ENCODE results near the gene MAP7D3. TPM values are rescaled to one million over a fixed set of nuclear protein-coding genes. Genes with fewer than 3 reads are reported as not detected.
"Not testable (repeated sequence)": the region's sequence is repeated elsewhere in the genome, so short reads cannot be mapped to it uniquely, and the experiment has no call there.

MAP7D3 gene
- total and polyA plus RNA-seq, 3 donors from 2014 or later: 14.7 to 44.0 (median 38.2) TPM

DNA sequence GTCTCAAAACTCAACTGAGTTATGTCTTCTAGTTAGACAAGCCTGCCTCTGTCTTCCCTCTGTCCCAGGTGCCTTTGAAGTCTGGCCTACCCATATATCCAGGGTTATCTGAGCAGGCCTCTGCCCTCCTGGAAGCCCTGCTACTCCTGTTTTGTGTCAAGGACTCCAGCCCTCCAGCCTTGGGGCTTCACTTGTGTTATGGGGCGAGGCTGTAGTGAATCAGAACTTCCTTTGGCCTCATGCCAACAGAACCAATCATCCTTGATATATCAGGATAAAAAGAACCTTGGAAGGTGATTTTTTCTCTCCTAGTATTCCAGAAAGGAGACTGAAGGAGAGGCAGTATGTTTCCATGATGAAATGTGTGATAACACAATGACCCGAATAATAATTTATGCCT, 40.6 kb upstream of the MAP7D3 start:
- 80 to 94% methylated on average over 1 to 2 of the region's 2 CpGs for WGBS, 2 donors
- H3K9me3 ChIP-seq: no peaks in the 10 kb centered on the region
- intact Hi-C loops (cut with DNase I; ENCODE audit: low total_unique reads): no loop called here
- DNase-seq: no peak
- TF ChIP-seq POLR2A (IDR thresholded peaks at IDR 0.05) (no peak), CTCF (IDR thresholded peaks at IDR 0.05) (no peak)
- no peak overlapping the region for H3K27ac ChIP-seq
- no peaks in the 10 kb centered on the region for H3K4me1 ChIP-seq
- H3K4me3 ChIP-seq: no peak overlapping the region
- H3K27me3 ChIP-seq: no peaks in the 10 kb centered on the region
- H3K36me3 ChIP-seq (ENCODE audit: low read depth, missing control alignments): no peaks in the 10 kb centered on the region

DNA sequence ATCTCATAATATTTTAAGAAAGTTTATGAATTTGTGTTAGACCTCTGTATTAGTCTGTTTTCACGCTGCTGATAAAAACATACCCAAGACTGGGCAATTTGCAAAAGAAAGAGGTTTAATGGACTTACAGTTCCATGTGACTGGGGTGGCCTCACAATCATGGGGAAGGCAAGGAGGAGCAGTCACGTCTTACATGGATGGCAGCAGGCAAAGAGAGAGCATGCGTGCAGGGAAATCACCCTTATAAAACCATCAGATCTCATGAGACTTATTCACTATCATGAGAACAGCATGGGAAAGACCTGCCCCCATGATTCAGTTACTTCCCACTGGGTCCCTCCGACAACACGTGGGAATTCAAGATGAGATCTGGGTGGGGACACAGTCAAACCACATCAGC, 35.2 kb upstream of the MAP7D3 start:
- H3K27me3 ChIP-seq, H3K27ac ChIP-seq: not testable (repeated sequence)
- WGBS, 2 donors: 80 to 97% methylated on average over 2 to 5 of the region's 5 CpGs

GRCh38 chrX:136275553-136275952, 24.4 kb upstream of the MAP7D3 start:
- TF ChIP-seq POLR2A (IDR thresholded peaks at IDR 0.05) (no peak), CTCF (IDR thresholded peaks at IDR 0.05) (no peak)
- Histone ChIP-seq H3K36me3 (ENCODE audit: low read depth, missing control alignments) (no peaks in the 10 kb centered on the region), H3K27me3 (no peaks in the 10 kb centered on the region), H3K9me3 (no peaks in the 10 kb centered on the region), H3K4me1 (no peaks in the 10 kb centered on the region), H3K4me3 (no peak overlapping the region), H3K27ac (no peak overlapping the region)
- no peak for DNase-seq
- WGBS, 2 donors: 83% methylated on average over 4 of the region's 4 CpGs; no CpG with 5 or more reads in 1 of the 2 donors
- intact Hi-C loops (cut with DNase I; ENCODE audit: low total_unique reads): no loop called here

More for the DNA sequence above, 35.2 kb upstream of the MAP7D3 start:
- H3K36me3 ChIP-seq (ENCODE audit: low read depth, missing control alignments); H3K4me3 ChIP-seq; H3K9me3 ChIP-seq; intact Hi-C loops (cut with DNase I; ENCODE audit: low total_unique reads); DNase-seq; H3K4me1 ChIP-seq: not testable (repeated sequence)

DNA sequence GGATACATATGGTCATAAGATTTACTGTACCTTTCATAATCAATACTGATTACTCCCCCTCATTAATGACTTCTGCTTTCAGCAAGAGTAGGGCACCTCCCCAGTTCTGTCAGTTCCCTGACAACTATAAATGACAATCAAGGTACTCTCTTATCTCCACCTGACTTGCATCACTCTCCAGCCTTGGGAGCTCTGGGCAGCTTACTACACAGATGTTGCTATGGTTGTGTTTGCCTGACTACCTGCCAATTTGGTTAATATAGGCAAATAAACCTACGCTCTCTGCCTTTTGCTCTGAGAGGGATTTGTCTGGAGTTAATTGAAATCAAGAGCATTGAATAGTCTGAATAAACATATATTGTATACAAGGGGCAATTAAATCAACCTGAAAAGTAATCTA, 22.8 kb upstream of the MAP7D3 start:
- 88 to 91% methylated on average over 1 of the region's 1 CpG for WGBS, 2 donors
- intact Hi-C loops (cut with DNase I; ENCODE audit: low total_unique reads): no loop called here
- no peak for TF ChIP-seq POLR2A (IDR thresholded peaks at IDR 0.05)
- TF ChIP-seq CTCF (IDR thresholded peaks at IDR 0.05): no peak
- Histone ChIP-seq H3K27me3 (no peaks in the 10 kb centered on the region), H3K36me3 (ENCODE audit: low read depth, missing control alignments) (no peaks in the 10 kb centered on the region), H3K27ac (no peak overlapping the region), H3K4me3 (no peak overlapping the region), H3K4me1 (no peaks in the 10 kb centered on the region), H3K9me3 (no peaks in the 10 kb centered on the region)
- DNase-seq: no peak

DNA sequence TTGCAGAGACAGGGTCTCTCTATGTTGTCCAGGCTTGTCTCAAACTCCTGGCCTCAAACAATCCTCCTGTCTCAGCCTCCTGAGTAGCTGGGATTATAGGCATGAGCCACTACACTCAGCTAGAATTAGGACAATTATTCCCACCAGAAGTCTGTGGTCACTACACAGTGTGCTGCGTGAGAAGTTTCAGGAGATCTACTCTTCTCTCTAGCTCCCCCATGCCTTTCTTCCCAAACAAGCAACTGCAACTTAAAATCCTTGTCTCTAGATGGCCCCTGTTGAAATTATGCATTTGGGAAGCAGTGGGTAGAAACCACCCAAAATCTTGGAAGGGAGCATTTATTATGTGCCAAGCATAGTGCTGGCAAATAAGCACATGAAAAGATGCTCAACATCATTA, 21.1 kb upstream of the MAP7D3 start:
- Histone ChIP-seq H3K4me1 (no peaks in the 10 kb centered on the region), H3K4me3 (no peak overlapping the region), H3K27me3 (no peaks in the 10 kb centered on the region), H3K27ac (no peak overlapping the region), H3K36me3 (ENCODE audit: low read depth, missing control alignments) (no peaks in the 10 kb centered on the region), H3K9me3 (no peaks in the 10 kb centered on the region)
- no peak for DNase-seq
- TF ChIP-seq POLR2A (IDR thresholded peaks at IDR 0.05): no peak
- no peak for TF ChIP-seq CTCF (IDR thresholded peaks at IDR 0.05)
- intact Hi-C loops (cut with DNase I; ENCODE audit: low total_unique reads): no loop called here
- 56% methylated on average over 1 of the region's 1 CpG; no CpG with 5 or more reads in 1 of the 2 donors for WGBS, 2 donors
